Breast epithelium (tissue), 3 donors: Measurements from ENCODE around the gene PPP1R37.

Source experiments
- CTCF ChIP-seq, 3 donors: fragments of 450-650 bp; IDR thresholded peaks; one replicate each; pipeline ENCODE4 v1.5.1; 2016 to 2017; ENCODE audit warnings: antibody characterized with exemption in 3 of 3, mild to moderate bottlenecking in 3 of 3, moderate library complexity in 3 of 3
- POLR2A ChIP-seq: fragments of 450-650 bp; IDR thresholded peaks from one replicate; pipeline ENCODE4 v1.6.1; 2016; ENCODE audit warnings: antibody characterized with exemption, mild to moderate bottlenecking, moderate library complexity
- POLR2AphosphoS5 ChIP-seq, 3 donors: sonication (generic); formaldehyde crosslinking; IDR thresholded peaks; one replicate each; pipeline ENCODE4 v1.6.1; 2017; ENCODE audit warnings: antibody characterized with exemption in 3 of 3

GRCh38 chr19:45126654-45127053 is 33.7 kb downstream of the PPP1R37 start:
- no peak for TF ChIP-seq CTCF (IDR thresholded peaks at IDR 0.05)
- no peak for TF ChIP-seq POLR2AphosphoS5 (IDR thresholded peaks at IDR 0.05)
- no peak for TF ChIP-seq POLR2A
